HG03575 (cell line): ENCODE data around the gene ZNF527.
"Not testable (repeated sequence)": the region's sequence is repeated elsewhere in the genome, so short reads cannot be mapped to it uniquely, and the experiment has no call there.

ENCODE experiments used
- ATAC-seq: cut with Tn5 transposase; IDR thresholded peaks from one replicate; pipeline ENCODE4 v1.9.1; 2021; ENCODE audit not compliant: unreplicated experiment, insufficient number of reproducible peaks, low FRiP score; ENCODE audit errors: extremely low read depth

Gene ZNF527

GRCh38 chr19:37370880-37371661, at the start of gene ZNF527:
TSS of gene ZNF527 (plus strand) at chr19:37371099. CDS start at chr19:37374199, 3,100 bp downstream.
- peak; percentile 61 for ATAC-seq

- no peak for ATAC-seq
Observed at GRCh38 chr19:37329686-37330085, 41.2 kb upstream of the ZNF527 start.

- ATAC-seq, result no peak
Observed at GRCh38 chr19:37332839-37333238, 38.1 kb upstream of the ZNF527 start.

GRCh38 chr19:37333457-37333856, 37.4 kb upstream of the ZNF527 start:
- no peak for ATAC-seq

GRCh38 chr19:37334179-37335071, 36.5 kb upstream of the ZNF527 start:
- no peak for ATAC-seq

- no peak for ATAC-seq
Observed at GRCh38 chr19:37342753-37343152, 28.1 kb upstream of the ZNF527 start.

GRCh38 chr19:37346091-37346490, 24.8 kb upstream of the ZNF527 start:
- no peak for ATAC-seq

- no peak for ATAC-seq
Observed at GRCh38 chr19:37348060-37348459, 22.8 kb upstream of the ZNF527 start.

- ATAC-seq, result no peak
Observed at GRCh38 chr19:37353968-37354367, 16.9 kb upstream of the ZNF527 start.

- ATAC-seq, result no peak
Observed at GRCh38 chr19:37355901-37356300, 15.0 kb upstream of the ZNF527 start.

- no peak for ATAC-seq
Observed at GRCh38 chr19:37361994-37362393, 8.9 kb upstream of the ZNF527 start.

- no peak for ATAC-seq
Observed at GRCh38 chr19:37362733-37363132, 8.2 kb upstream of the ZNF527 start.

- ATAC-seq, result not testable (repeated sequence)
Observed at GRCh38 chr19:37370386-37370879, 466 bp upstream of the ZNF527 start.

- no peak for ATAC-seq
Observed at GRCh38 chr19:37389234-37389633, 18.3 kb downstream of the ZNF527 start.

- not testable (repeated sequence) for ATAC-seq
Observed at GRCh38 chr19:37391399-37391798, 20.5 kb downstream of the ZNF527 start.

- no peak for ATAC-seq
Observed at GRCh38 chr19:37401078-37401477, 30.2 kb downstream of the ZNF527 start.

- ATAC-seq, result no peak
Observed at GRCh38 chr19:37403403-37403802, 32.5 kb downstream of the ZNF527 start.

- not testable (repeated sequence) for ATAC-seq
Observed at GRCh38 chr19:37406140-37406846, 35.4 kb downstream of the ZNF527 start.

- ATAC-seq, result no peak
Observed at GRCh38 chr19:37412700-37413099, 41.8 kb downstream of the ZNF527 start.
